Trophoblast cell (in vitro differentiated cells and primary cell): ENCODE data around the gene SAP30BP.

Source experiments
- DNase-seq, 2 donors: peaks; one replicate each; pipeline ENCODE4 v3.0.0-alpha.2; 2016
- H2AFZ ChIP-seq: 2 replicates; pipeline ENCODE4 v1.6.1; 2013; ENCODE audit warnings: low read length, moderate library complexity, mild to moderate bottlenecking; ENCODE audit not compliant: insufficient read depth, poor library complexity
- H2AK5ac ChIP-seq: 2 replicates; pipeline ENCODE4 v1.6.1; 2013; ENCODE audit warnings: mild to moderate bottlenecking, low read length
- H2BK120ac ChIP-seq: 2 replicates; pipeline ENCODE4 v1.6.1; 2013; ENCODE audit warnings: low read length, mild to moderate bottlenecking, moderate library complexity; ENCODE audit not compliant: insufficient read depth, poor library complexity
- H2BK12ac ChIP-seq: 2 replicates; pipeline ENCODE4 v1.6.1; 2013; ENCODE audit warnings: mild to moderate bottlenecking, low read length, moderate library complexity
- H2BK5ac ChIP-seq: 2 replicates; pipeline ENCODE4 v1.6.1; 2013; ENCODE audit warnings: low read length, low read depth, moderate library complexity, mild to moderate bottlenecking; ENCODE audit not compliant: poor library complexity
- H3K14ac ChIP-seq: 2 replicates; pipeline ENCODE4 v1.6.1; 2013; ENCODE audit warnings: mild to moderate bottlenecking, low read length
- H3K18ac ChIP-seq: 2 replicates; pipeline ENCODE4 v1.6.1; 2013; ENCODE audit warnings: mild to moderate bottlenecking, low read length
- H3K23ac ChIP-seq: 2 replicates; pipeline ENCODE4 v1.6.1; 2013; ENCODE audit warnings: low read length
- H3K27ac ChIP-seq: 2 replicates; pipeline ENCODE4 v1.5.1; 2013; ENCODE audit warnings: low read depth, mild to moderate bottlenecking, inconsistent platforms, low read length, moderate library complexity
- H3K27me3 ChIP-seq: 2 replicates; pipeline ENCODE4 v1.6.1; 2013; ENCODE audit warnings: inconsistent platforms, mild to moderate bottlenecking, low read length, moderate library complexity; ENCODE audit not compliant: insufficient read depth
- H3K36me3 ChIP-seq, 2 experiments: 1 replicate in 1 of 2; 2 replicates in 1 of 2; pipeline ENCODE4 v1.6.1; 2013; ENCODE audit warnings: low read length in 2 of 2, mild to moderate bottlenecking in 2 of 2, moderate library complexity in 1 of 2; ENCODE audit not compliant: insufficient read depth in 2 of 2, control insufficient read depth in 1 of 2
- H3K4ac ChIP-seq: 2 replicates; pipeline ENCODE4 v1.6.1; 2013; ENCODE audit warnings: low read depth, mild to moderate bottlenecking, low read length, moderate library complexity
- H3K4me1 ChIP-seq, 2 experiments: 1 replicate in 1 of 2; 2 replicates in 1 of 2; pipeline ENCODE4 v1.6.1; 2013; ENCODE audit warnings: low read length in 2 of 2, mild to moderate bottlenecking in 2 of 2, moderate library complexity in 1 of 2; ENCODE audit not compliant: insufficient read depth in 2 of 2, control insufficient read depth in 1 of 2
- H3K4me2 ChIP-seq: 2 replicates; pipeline ENCODE4 v1.6.1; 2013; ENCODE audit warnings: inconsistent platforms, mild to moderate bottlenecking, low read length, moderate library complexity
- H3K4me3 ChIP-seq: 2 replicates; pipeline ENCODE4 v1.5.1; 2013; ENCODE audit warnings: mild to moderate bottlenecking, low read depth, low read length, inconsistent platforms
- H3K79me1 ChIP-seq: one replicate; pipeline ENCODE4 v1.6.1; 2013; ENCODE audit warnings: low read length
- H3K79me2 ChIP-seq: 2 replicates; pipeline ENCODE4 v1.6.1; 2013; ENCODE audit warnings: low read length, mild to moderate bottlenecking; ENCODE audit not compliant: control insufficient read depth, insufficient read depth, poor library complexity
- H3K9ac ChIP-seq: 2 replicates; pipeline ENCODE4 v1.6.1; 2013; ENCODE audit warnings: mild to moderate bottlenecking, low read length
- H3K9me3 ChIP-seq: 2 replicates; pipeline ENCODE4 v1.6.1; 2013; ENCODE audit warnings: low read depth, mild to moderate bottlenecking, control low read depth, inconsistent platforms, low read length; ENCODE audit not compliant: insufficient read depth
- H4K12ac ChIP-seq: 2 replicates; pipeline ENCODE4 v1.6.1; 2013; ENCODE audit warnings: low read depth, mild to moderate bottlenecking, low read length, moderate library complexity
- H4K8ac ChIP-seq: 2 replicates; pipeline ENCODE4 v1.6.1; 2013; ENCODE audit warnings: low read depth, mild to moderate bottlenecking, low read length, moderate library complexity
- H4K91ac ChIP-seq: one replicate; pipeline ENCODE4 v1.6.1; 2013; ENCODE audit warnings: low read depth, mild to moderate bottlenecking, low read length, moderate library complexity
- WGBS: extraction: QIAGEN DNeasy Blood & Tissue Kit; methylation state at CpG from one replicate; pipeline ENCODE4 v1.1.7; 2013; ENCODE audit warnings: missing lambda C conversion rate; ENCODE audit not compliant: insufficient read length, insufficient coverage; ENCODE audit errors: extremely low coverage; 5-methylcytosine and 5-hydroxymethylcytosine counted together

The SAP30BP gene

GRCh38 chr17:75634754-75635609 lies 32.2 kb upstream of the SAP30BP start:
- H4K91ac ChIP-seq = no peak overlapping the region
- no peak overlapping the region for H3K4ac ChIP-seq
- no peak overlapping the region for H3K18ac ChIP-seq
- H3K27me3 ChIP-seq = no peaks in the 10 kb centered on the region
- H3K23ac ChIP-seq = no peak overlapping the region
- WGBS = no CpG with 5 or more reads among the region's 20 CpGs
- H2BK5ac ChIP-seq = no peak overlapping the region
- no peak for DNase-seq
- H3K9ac ChIP-seq = no peak overlapping the region
- H2BK12ac ChIP-seq = no peak overlapping the region
- H3K4me3 ChIP-seq = no peak overlapping the region
- H4K12ac ChIP-seq = no peak overlapping the region
- no peak overlapping the region for H3K4me2 ChIP-seq
- H2AFZ ChIP-seq = no peak overlapping the region
- peaks cover 9% of the 10 kb centered on the region for H3K79me1 ChIP-seq
- peaks cover 8 to 14% of the 10 kb centered on the region in 2 experiments for H3K36me3 ChIP-seq
- no peak overlapping the region for H2BK120ac ChIP-seq
- no peak overlapping the region for H4K8ac ChIP-seq
- no peak overlapping the region for H3K27ac ChIP-seq
- no peaks in the 10 kb centered on the region for H3K79me2 ChIP-seq
- peaks cover 1% of the 10 kb centered on the region for H3K9me3 ChIP-seq
- no peak overlapping the region for H2AK5ac ChIP-seq
- H3K4me1 ChIP-seq = peaks cover 16 to 18% of the 10 kb centered on the region in 2 experiments
- no peak overlapping the region for H3K14ac ChIP-seq

DNA sequence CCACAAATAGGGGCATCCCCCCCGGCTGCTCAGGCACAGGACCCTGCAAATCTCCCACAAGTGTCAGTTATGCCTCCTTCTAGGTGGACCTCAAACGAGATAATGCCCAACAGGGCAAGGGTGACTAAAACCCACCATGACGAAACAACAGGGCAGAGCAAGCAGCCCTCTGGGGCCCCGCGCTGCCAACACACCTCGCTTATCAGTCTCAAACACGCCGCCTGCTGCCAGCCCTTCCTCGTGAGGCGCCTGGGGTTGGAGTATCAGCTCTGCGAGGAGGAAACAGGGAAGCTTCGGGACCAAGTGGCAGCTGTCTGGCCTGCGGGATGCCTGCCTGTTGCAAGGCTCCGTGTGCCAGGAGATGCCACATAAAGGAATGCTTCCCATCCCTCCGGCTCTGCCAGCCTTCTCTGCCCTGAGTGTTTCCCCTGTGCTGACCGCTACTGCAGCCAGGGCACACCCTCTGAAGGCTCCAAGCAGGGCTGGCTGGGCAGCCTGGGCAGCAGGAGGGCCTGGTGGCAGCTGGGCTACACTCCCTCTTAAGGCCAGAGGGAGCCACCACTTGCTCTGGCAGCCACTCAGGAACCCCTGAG lies 31.4 kb upstream of the SAP30BP start:
- Histone ChIP-seq H2BK120ac (no peak overlapping the region), H3K79me2 (no peaks in the 10 kb centered on the region), H4K12ac (no peak overlapping the region), H3K79me1 (peaks cover 13% of the 10 kb centered on the region), H3K4me3 (no peak overlapping the region), H3K18ac (no peak overlapping the region), H3K27ac (no peak overlapping the region), H2AFZ (no peak overlapping the region), H2AK5ac (no peak overlapping the region), H3K4ac (no peak overlapping the region), H3K4me2 (no peak overlapping the region), H3K27me3 (no peaks in the 10 kb centered on the region), H4K8ac (no peak overlapping the region), H3K23ac (no peak overlapping the region), H3K14ac (no peak overlapping the region), H2BK12ac (no peak overlapping the region), H2BK5ac (no peak overlapping the region), H4K91ac (no peak overlapping the region), H3K9me3 (peaks cover 1% of the 10 kb centered on the region), H3K9ac (no peak overlapping the region), H3K4me1 (peaks cover 22 to 24% of the 10 kb centered on the region in 2 experiments), H3K36me3 (peaks cover 5 to 9% of the 10 kb centered on the region in 2 experiments)
- WGBS = no CpG with 5 or more reads among the region's 16 CpGs
- DNase-seq = no peak

GRCh38 chr17:75636381-75637142 lies 30.6 kb upstream of the SAP30BP start:
- no peak overlapping the region for H3K4me2 ChIP-seq
- H2BK12ac ChIP-seq = no peak overlapping the region
- DNase-seq = no peak
- no peak overlapping the region for H3K4me3 ChIP-seq
- no peak overlapping the region for H2AFZ ChIP-seq
- peaks cover 1% of the 10 kb centered on the region for H3K9me3 ChIP-seq
- no peak overlapping the region for H3K18ac ChIP-seq
- H2AK5ac ChIP-seq = no peak overlapping the region
- H2BK5ac ChIP-seq = no peak overlapping the region
- peaks cover 26 to 29% of the 10 kb centered on the region in 2 experiments for H3K4me1 ChIP-seq
- H3K36me3 ChIP-seq = peaks cover 0 to 4% of the 10 kb centered on the region in 2 experiments
- H3K27ac ChIP-seq = no peak overlapping the region
- H4K12ac ChIP-seq = no peak overlapping the region
- H3K27me3 ChIP-seq = no peaks in the 10 kb centered on the region
- peaks cover 13% of the 10 kb centered on the region for H3K79me1 ChIP-seq
- H3K4ac ChIP-seq = no peak overlapping the region
- no peak overlapping the region for H4K91ac ChIP-seq
- no peak overlapping the region for H2BK120ac ChIP-seq
- no peak overlapping the region for H3K9ac ChIP-seq
- H4K8ac ChIP-seq = no peak overlapping the region
- H3K79me2 ChIP-seq = no peaks in the 10 kb centered on the region
- no peak overlapping the region for H3K14ac ChIP-seq
- WGBS = no CpG with 5 or more reads among the region's 19 CpGs
- H3K23ac ChIP-seq = no peak overlapping the region

DNA sequence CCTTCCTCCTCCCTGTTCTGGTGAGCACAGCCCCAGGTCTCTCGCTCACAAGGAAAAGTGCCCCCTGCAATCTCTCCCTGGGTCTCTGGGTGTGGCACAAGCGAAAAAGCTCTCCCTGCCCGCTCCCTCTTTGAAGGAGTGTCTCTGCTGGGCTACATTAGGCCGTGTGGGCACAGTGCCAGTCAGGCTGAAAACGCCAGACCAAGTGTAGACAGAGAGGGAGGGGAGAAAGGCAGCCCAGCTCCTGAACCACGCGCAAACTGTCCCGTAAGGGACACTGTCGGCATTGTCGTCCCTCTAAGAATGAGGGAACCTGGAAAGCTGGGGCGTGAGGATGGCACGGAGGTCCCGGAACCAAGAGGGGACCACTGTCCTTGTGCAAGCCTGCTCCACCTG lies 30.0 kb upstream of the SAP30BP start:
- Histone ChIP-seq H3K27me3 (no peaks in the 10 kb centered on the region), H3K14ac (no peak overlapping the region), H4K12ac (no peak overlapping the region), H3K27ac (no peak overlapping the region), H3K36me3 (peaks cover 0 to 4% of the 10 kb centered on the region in 2 experiments), H3K79me1 (peaks cover 15% of the 10 kb centered on the region), H3K4me3 (no peak overlapping the region), H3K18ac (no peak overlapping the region), H3K9me3 (peaks cover 1% of the 10 kb centered on the region), H3K4me2 (no peak overlapping the region), H2BK120ac (no peak overlapping the region), H3K4ac (no peak overlapping the region), H2BK5ac (no peak overlapping the region), H3K9ac (no peak overlapping the region), H3K23ac (no peak overlapping the region), H3K4me1 (peaks cover 30 to 33% of the 10 kb centered on the region in 2 experiments), H2AFZ (no peak overlapping the region), H2BK12ac (no peak overlapping the region), H3K79me2 (no peaks in the 10 kb centered on the region), H4K8ac (no peak overlapping the region), H2AK5ac (no peak overlapping the region), H4K91ac (no peak overlapping the region)
- DNase-seq = no peak
- WGBS = no CpG with 5 or more reads among the region's 13 CpGs
